HepG2 (cell line): ENCODE data around the gene ADCY7.

Experiments used
- ARNT2 ChIP-seq: sonication (generic); formaldehyde crosslinking; IDR thresholded peaks from 2 replicates; pipeline ENCODE4 v1.8.0; 2022; ENCODE audit warnings: mild to moderate bottlenecking, low read depth, missing genetic modification reagents, moderate library complexity
- MLXIP ChIP-seq: sonication (generic); formaldehyde crosslinking; IDR thresholded peaks from 2 replicates; pipeline ENCODE4 v1.9.0; 2021; ENCODE audit warnings: missing genetic modification reagents, borderline replicate concordance
- POLR2A ChIP-seq, 2 experiments: IDR thresholded peaks; 2 replicates each; pipeline ENCODE4 v1.6.1; 2011; ENCODE audit warnings: low read depth in 2 of 2, low read length in 2 of 2, mild to moderate bottlenecking in 1 of 2, moderate library complexity in 1 of 2; ENCODE audit not compliant: insufficient read depth in 1 of 2
- ZBTB21 ChIP-seq: sonication (generic); formaldehyde crosslinking; IDR thresholded peaks from 2 replicates; pipeline ENCODE4 v1.4.0; 2020; ENCODE audit warnings: missing genetic modification reagents
- ZBTB7A ChIP-seq: sonication (generic); formaldehyde crosslinking; IDR thresholded peaks from 2 replicates; pipeline ENCODE4 v1.8.0; 2022; ENCODE audit warnings: mild to moderate bottlenecking, missing genetic modification reagents
- ZNF546 ChIP-seq: sonication (generic); formaldehyde crosslinking; conservative IDR thresholded peaks from 2 replicates; pipeline ENCODE4 v1.8.1; 2023; ENCODE audit warnings: mild to moderate bottlenecking, missing genetic modification reagents

- TF ChIP-seq MLXIP (CRISPR knock-in tag) (no peak), ZBTB7A (CRISPR knock-in tag) (no peak), ZNF546 (CRISPR knock-in tag) (no peak), POLR2A (IDR thresholded peaks at IDR 0.05; ENCODE audit: insufficient read depth in 1 of 2, low read depth in 2 of 2, low read length in 2 of 2) (no peak), ZBTB21 (CRISPR knock-in tag) (no peak), ARNT2 (no peak)
Observed at GRCh38 chr16:50329446-50330189, 63.3 kb downstream of the ADCY7 start.
